Activated CD8-positive, alpha-beta memory T cell treated with anti-CD3 and anti-CD28 coated beads for 1 hour (primary cell): ENCODE measurements around the gene CACNA1B.
"Not testable (repeated sequence)": the region's sequence is repeated elsewhere in the genome, so short reads cannot be mapped to it uniquely, and the experiment has no call there.

Source experiments
- DNase-seq, 2 donors: peaks; one replicate each; pipeline ENCODE4 v3.0.0-alpha.2; 2020; ENCODE audit warnings: low read depth in 1 of 2; ENCODE audit errors: extremely low read depth in 1 of 2

CACNA1B gene

DNA sequence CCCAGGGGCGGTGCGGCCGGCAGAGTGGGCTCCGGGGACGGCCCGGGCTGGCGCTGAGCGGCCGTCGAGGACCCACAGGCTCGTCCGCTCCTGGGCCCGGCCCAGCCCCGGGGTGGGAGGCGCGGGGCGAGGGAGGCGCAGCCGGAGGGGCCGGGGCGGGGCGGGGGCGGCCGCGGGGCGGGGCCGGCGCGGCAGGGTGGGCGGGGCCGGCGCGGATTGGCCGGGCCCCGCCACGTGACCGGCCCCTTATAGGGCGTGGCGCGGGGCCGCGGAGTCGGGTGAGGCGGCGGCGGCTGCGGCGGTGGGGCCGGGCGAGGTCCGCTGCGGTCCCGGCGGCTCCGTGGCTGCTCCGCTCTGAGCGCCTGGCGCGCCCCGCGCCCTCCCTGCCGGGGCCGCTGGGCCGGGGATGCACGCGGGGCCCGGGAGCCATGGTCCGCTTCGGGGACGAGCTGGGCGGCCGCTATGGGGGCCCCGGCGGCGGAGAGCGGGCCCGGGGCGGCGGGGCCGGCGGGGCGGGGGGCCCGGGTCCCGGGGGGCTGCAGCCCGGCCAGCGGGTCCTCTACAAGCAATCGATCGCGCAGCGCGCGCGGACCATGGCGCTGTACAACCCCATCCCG is at the start of gene CACNA1B:
TSS of gene CACNA1B (plus strand) at position 277 of the 617 bp plus-strand sequence. CDS start at position 429, 152 bp downstream.
- not testable (repeated sequence) for DNase-seq

GRCh38 chr9:137827908-137828526 is 49.6 kb upstream of the CACNA1B start:
- DNase-seq: no peak

DNA sequence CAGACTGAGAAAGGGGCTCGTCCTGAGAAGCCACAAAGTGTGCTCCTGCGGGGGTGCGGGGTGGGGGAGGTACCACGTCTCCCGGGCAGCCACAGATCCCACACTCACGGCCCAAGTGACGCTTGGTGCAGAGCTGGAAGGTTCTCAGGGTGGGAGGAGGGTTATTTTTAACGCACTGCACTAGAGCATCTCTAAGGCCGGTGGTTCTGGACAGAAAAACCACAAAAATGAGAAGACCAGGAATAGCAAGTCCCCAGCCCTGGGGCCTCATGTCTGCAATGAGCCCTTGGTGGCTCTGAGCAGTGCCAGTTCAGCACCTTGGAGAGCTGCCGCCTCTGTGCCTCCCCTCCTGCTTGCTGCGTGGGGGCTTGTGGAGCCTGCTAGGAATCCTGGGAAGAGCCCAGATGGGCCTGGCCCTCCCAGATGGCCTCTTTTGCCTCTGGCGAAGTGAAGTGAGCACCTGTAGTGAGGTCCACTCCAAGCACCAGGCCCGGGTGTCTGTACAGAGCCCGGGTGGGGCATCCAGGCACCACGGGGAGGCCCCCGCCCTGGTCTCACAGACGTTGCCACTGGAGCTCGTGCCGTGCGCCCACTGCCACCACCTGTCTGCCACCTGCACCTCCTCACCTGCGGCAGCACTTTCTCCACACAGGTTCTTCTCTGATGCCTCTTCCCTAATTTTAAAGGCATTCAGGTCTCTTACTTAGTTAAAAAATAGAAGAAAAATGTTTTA is 48.9 kb upstream of the CACNA1B start:
- no peak for DNase-seq

GRCh38 chr9:137829260-137829996 is 48.2 kb upstream of the CACNA1B start:
- DNase-seq: no peak

DNA sequence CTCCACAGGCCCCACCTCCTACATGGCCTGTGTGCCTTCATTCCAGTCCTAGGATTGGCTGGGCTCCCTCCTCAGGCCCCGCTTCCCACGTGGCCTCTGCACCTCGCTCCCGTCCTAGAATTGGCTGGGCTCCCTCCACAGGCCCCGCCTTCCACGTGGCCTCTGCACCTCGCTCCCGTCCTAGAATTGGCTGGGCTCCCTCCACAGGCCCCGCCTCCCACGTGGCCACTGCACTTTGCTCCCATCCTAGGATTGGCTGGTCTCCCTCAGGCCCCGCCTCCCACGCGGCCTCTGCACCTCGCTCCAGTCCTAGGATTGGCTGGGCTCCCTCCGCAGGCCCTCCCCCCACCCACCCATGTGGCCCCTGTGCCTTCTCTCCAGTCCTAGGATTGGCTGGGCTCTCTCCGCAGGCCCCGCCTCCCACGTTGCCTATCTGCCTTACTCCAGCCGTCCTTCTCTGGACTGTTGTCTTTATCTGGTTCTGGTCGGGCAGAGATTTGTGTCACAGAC is 45.3 kb upstream of the CACNA1B start:
- DNase-seq: no peak

- no peak for DNase-seq
These were observed 44.6 kb upstream of the CACNA1B start for GRCh38 chr9:137832830-137833590.

DNA sequence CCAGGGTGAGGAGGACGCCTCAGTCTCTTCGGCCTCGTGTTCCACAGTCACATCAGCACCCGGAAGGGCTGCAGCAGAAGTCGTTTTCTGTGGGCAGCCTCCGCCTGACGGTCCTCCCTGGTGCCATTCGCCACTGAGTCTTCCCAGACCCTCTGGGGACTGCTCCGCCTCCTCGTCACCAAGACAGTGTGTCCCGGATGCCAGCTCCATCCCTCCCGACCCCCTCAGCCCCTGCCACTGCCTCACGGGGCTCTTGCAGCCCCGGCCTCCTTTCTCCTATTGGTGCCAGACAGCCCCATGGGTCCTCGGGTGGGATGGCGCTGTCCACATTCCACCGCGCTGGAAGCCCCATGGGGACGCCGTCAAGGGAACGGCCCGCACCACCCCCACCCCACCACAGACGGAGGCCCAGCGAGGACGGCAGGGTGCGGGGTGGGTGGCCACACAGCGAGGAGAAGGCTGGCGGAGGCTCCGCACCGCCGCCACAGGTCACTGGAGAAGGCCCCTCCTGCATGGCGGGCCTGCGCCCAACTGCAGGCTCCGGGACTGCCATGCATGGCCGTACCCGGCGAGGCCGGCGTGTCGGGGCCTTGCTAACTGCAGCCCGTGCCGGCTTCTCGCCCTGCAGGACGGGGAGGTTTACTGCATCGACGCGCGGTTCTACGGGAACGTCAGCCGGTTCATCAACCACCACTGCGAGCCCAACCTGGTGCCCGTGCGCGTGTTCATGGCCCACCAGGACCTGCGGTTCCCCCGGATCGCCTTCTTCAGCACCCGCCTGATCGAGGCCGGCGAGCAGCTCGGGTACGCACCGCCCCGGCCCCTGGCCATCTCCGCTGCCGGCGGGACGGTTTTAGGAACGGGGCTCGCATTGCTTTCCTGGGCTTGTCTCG is 43.6 kb upstream of the CACNA1B start:
- no peak for DNase-seq

GRCh38 chr9:137834846-137835546 is 42.6 kb upstream of the CACNA1B start:
- DNase-seq: no peak

DNA sequence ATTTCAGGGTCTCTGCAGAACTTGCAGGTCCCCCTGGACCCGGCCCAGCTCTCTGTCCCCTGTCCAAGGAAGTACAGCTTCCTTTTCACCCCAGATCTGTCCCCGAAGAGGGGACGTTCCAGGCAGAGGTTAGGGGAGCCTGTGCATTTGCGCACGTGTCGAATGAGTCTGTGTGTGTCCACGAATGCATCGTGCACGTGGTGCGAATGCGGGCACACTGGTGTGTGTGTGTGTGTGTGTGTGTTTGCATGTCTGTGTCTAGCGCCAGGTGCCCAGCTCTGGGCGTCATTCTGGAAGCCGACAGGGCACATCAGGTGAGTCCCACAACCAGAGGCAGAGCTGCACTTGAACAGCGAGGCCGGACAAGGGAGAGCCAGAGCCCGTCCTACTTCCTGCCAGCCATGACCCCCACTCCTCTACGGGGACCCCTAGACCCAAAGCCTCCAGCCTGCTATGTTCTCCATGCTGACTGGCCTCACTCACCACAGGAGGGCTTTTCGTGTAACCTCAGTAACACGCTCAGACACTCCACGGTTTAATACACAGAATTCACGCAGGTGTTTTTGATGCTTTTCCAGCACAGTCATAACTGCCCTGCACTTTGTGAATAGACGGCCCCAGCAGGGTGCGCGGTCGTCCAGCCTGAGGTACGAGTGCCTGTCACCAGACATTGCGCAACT is 41.3 kb upstream of the CACNA1B start:
- DNase-seq: no peak

- DNase-seq: no peak
These were observed 40.7 kb upstream of the CACNA1B start for GRCh38 chr9:137836831-137837241.

GRCh38 chr9:137837345-137838278 is 40.0 kb upstream of the CACNA1B start:
- no peak for DNase-seq

DNA sequence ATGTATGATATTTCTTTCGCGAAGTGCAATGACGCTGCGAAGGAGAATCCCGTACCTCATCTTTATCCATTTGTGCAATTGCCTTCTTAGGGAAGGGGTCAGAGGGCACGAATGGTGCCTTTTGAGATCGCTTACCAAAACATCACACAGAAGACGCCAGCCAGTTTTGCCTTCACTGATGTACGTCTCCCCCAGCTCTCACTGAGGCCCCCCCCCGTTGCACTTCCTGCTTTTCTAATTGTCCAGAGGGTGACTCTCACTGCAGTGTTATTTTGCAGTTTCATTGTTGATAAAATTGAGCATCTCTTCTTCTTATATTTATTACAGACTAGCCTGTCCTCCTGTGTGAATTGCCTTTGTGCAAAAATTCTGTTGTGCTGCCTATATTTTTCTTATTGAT is 39.0 kb upstream of the CACNA1B start:
- no peak for DNase-seq

- DNase-seq: no peak
These were observed 34.2 kb upstream of the CACNA1B start for GRCh38 chr9:137843355-137843754.

DNA sequence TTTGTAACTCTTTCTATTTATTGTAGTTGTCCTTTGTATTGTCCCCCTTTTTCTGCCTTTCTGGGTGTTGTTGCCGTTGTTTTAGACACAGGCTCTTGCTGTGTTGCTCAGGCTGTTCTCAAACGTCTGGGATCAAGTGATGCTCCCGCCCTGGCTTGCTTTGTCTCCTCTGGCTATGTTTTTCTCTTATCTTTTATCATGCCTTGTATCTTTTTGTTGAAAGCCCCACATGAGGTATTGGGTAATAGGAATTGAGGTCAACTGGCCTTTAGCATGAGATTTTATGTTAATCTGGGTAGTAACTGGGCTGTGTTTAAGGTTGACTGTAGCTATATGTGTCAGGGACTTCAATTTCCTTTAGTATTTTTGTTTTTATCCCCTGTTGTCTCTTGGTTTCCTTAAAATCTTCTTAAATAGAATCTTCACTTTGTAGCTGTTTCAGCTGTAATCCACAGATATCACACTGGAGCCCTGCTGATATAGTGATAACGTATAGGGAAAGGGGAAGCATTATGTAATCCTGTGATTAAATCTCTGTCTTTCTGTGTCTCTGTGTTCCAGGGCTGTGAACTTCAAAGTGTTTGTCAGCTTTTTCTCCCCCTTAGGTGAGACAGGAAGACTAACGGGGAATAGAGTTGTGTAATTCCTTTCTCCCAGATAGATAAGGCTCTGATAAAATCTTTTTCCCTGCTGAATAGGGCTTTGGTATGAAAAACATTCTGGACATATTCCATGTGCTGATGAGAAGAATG is 25.9 kb upstream of the CACNA1B start:
- no peak for DNase-seq

GRCh38 chr9:137853392-137853995 is 24.1 kb upstream of the CACNA1B start:
- DNase-seq: no peak

DNA sequence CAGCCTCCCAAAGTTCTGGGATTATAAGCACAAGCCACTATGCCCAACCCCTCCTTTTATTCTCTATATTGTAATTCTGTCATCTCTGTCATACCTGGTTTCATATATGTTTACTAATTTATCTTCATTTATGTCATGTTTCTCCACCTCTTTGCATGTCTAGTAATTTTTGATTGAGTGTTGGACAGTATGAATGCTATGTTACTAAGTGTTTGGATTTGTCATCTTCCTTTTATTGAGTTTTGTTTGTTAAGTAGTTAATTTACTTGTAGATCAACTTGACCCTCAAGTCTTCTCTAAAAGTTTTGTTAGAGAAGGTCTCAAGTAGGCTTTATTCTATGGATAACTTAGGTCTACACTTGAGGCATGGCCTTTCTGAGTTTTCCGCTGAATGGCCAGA is 17.2 kb upstream of the CACNA1B start:
- no peak for DNase-seq
